GM12878 (cell line): Measurements from ENCODE around the gene EWSR1. TPM values are rescaled to one million over a fixed set of nuclear protein-coding genes. Genes with fewer than 3 reads are reported as not detected.

Experiments used
- ATAC-seq: fragments of 200-7000 bp; cut with Tn5 transposase; 3 replicates; pipeline ENCODE4 v1.9.1; 2020; ENCODE audit warnings: mild to moderate bottlenecking, moderate library complexity
- BruUV-seq: library from RNA; stranded (reverse); fragments of 400-500 nt; replicated peaks from 2 replicates; lab custom pipeline; 2021; lab: Mats Ljungman, UMichigan
- CTCF ChIA-PET: fragments of 300-600 bp; sonication (Branson Sonifier 250); formaldehyde crosslinking; extraction: SDS; loops from one replicate; lab custom pipeline; 2021; ENCODE audit warnings: inconsistent platforms; lab: Yijun Ruan, JAX
- POLR2A ChIA-PET: fragments of 350-600 bp; formaldehyde crosslinking; extraction: SDS; loops from one replicate; lab custom pipeline; 2021; ENCODE audit warnings: inconsistent platforms; lab: Charles Lee
- RAD21 ChIA-PET: fragments of 300-600 bp; sonication (Branson Sonifier 250); formaldehyde crosslinking; loops from one replicate; lab custom pipeline; 2023; ENCODE audit warnings: antibody characterized with exemption; ENCODE audit not compliant: unreplicated experiment; lab: Charles Lee
- SMC1A ChIA-PET: fragments of 300-600 bp; sonication (Branson Sonifier 250); formaldehyde crosslinking; loops from one replicate; lab custom pipeline; 2023; ENCODE audit not compliant: unreplicated experiment, uncharacterized antibody; lab: Charles Lee
- DNase-seq: peaks from one replicate; pipeline ENCODE4 v3.0.0-alpha.2; 2011; ENCODE audit warnings: low read depth, low spot score
- FAIRE-seq: peaks from 3 replicates; lab custom pipeline; 2011; peaks lifted over from hg19 to GRCh38; lab: Jason Lieb, UNC
- H2AFZ ChIP-seq: 2 replicates; pipeline ENCODE4 v1.6.0; 2011; ENCODE audit warnings: low read depth, low read length, control low read depth; ENCODE audit not compliant: control insufficient read depth
- H3K27ac ChIP-seq: 2 replicates; pipeline ENCODE4 v1.5.1; 2011; ENCODE audit warnings: control low read depth; ENCODE audit not compliant: control insufficient read depth, insufficient read depth
- H3K27me3 ChIP-seq, 2 experiments: replicated peaks in 1 of 2; 2 replicates each; pipeline versions ENCODE4 v1.6.0 to v1.6.1; 2011; ENCODE audit warnings: low read length in 1 of 2; ENCODE audit not compliant: control insufficient read depth in 2 of 2, insufficient read depth in 2 of 2
- H3K36me3 ChIP-seq, 2 experiments: 2 replicates each; pipeline ENCODE4 v1.5.1; 2011; ENCODE audit warnings: low read length in 1 of 2; ENCODE audit not compliant: control insufficient read depth in 2 of 2, insufficient read depth in 2 of 2
- H3K4me1 ChIP-seq: 2 replicates; pipeline ENCODE4 v1.6.1; 2011; ENCODE audit warnings: mild to moderate bottlenecking, low read length, moderate library complexity, mixed read lengths; ENCODE audit not compliant: control insufficient read depth, insufficient read depth
- H3K4me2 ChIP-seq: 2 replicates; pipeline ENCODE4 v1.6.0; 2011; ENCODE audit warnings: control low read depth; ENCODE audit not compliant: control insufficient read depth, insufficient read depth
- H3K4me3 ChIP-seq: fragments of 200-600 bp; sonication (generic); 2 replicates; pipeline ENCODE4 v1.5.1; 2016
- H3K79me2 ChIP-seq: 2 replicates; pipeline ENCODE4 v1.6.0; 2011; ENCODE audit warnings: low read length; ENCODE audit not compliant: control insufficient read depth, insufficient read depth
- H3K9ac ChIP-seq: 2 replicates; pipeline ENCODE4 v1.8.0; 2011; ENCODE audit warnings: low read length, control low read depth, mixed read lengths; ENCODE audit not compliant: control insufficient read depth, insufficient read depth
- H3K9me3 ChIP-seq: replicated peaks from 3 replicates; pipeline ENCODE4 v1.5.1; 2011; ENCODE audit warnings: mild to moderate bottlenecking, low read length; ENCODE audit not compliant: control insufficient read depth, insufficient read depth
- H4K20me1 ChIP-seq: 2 replicates; pipeline ENCODE4 v1.6.0; 2011; ENCODE audit not compliant: control insufficient read depth, insufficient read depth
- BCL3 ChIP-seq: IDR thresholded peaks from 2 replicates; pipeline ENCODE4 v1.6.1; 2011; ENCODE audit warnings: borderline replicate concordance, low read depth, mild to moderate bottlenecking, moderate library complexity, low read length; ENCODE audit not compliant: insufficient read depth, poor library complexity, severe bottlenecking
- E2F8 ChIP-seq: fragments of 450-650 bp; IDR thresholded peaks from 2 replicates; pipeline ENCODE4 v1.6.1; 2018; ENCODE audit warnings: mild to moderate bottlenecking, low read depth, moderate library complexity; ENCODE audit not compliant: partially characterized antibody
- E4F1 ChIP-seq: fragments of 450-650 bp; IDR thresholded peaks from 2 replicates; pipeline ENCODE4 v1.6.1; 2018; ENCODE audit warnings: borderline replicate concordance, mild to moderate bottlenecking; ENCODE audit not compliant: partially characterized antibody
- GATAD2B ChIP-seq: fragments of 450-650 bp; conservative IDR thresholded peaks from 2 replicates; pipeline ENCODE4 v1.6.1; 2017; ENCODE audit warnings: low read depth, mild to moderate bottlenecking, moderate library complexity
- KLF5 ChIP-seq: fragments of 450-650 bp; IDR thresholded peaks from 2 replicates; pipeline ENCODE4 v1.6.1; 2014; ENCODE audit warnings: mild to moderate bottlenecking; ENCODE audit not compliant: partially characterized antibody
- PAX5 ChIP-seq: IDR thresholded peaks from 2 replicates; pipeline ENCODE4 v1.6.1; 2011; ENCODE audit warnings: low read depth, low read length, borderline replicate concordance
- TCF7 ChIP-seq: IDR thresholded peaks from 2 replicates; pipeline ENCODE4 v1.6.1; 2014; ENCODE audit warnings: antibody characterized with exemption, borderline replicate concordance
- ZBED1 ChIP-seq: IDR thresholded peaks from 2 replicates; pipeline ENCODE4 v1.6.1; 2016; ENCODE audit warnings: borderline replicate concordance
- WGBS: methylation state at CpG from one replicate; pipeline ENCODE4 v1.1.6; 2016; ENCODE audit warnings: low lambda C conversion rate; ENCODE audit not compliant: insufficient replicate concordance, insufficient coverage; ENCODE audit errors: missing lambda C conversion rate; 5-methylcytosine and 5-hydroxymethylcytosine counted together
- in situ Hi-C: fragments of 300-500 bp; cut with MboI; formaldehyde crosslinking; loops from 9 replicates; pipeline ENCODE4 v1.14.3; 2018; ENCODE audit warnings: mixed read lengths
- intact Hi-C: fragments of 100-400 bp; cut with micrococcal nuclease; formaldehyde crosslinking; loops from one replicate; pipeline ENCODE4 v1.14.2; 2022; ENCODE audit not compliant: unreplicated experiment
- polyA plus RNA-seq, 11 experiments: library from polyadenylated mRNA; depleted of rRNA in 4 of 11; unstranded in 6 of 11; stranded (reverse) in 5 of 11; fragments of >200 nt; fragmentation: Nextera tagmentation in 4 of 11; fragmentation: Illumina TruSeq in 1 of 11; extraction: Ambion mirVana in 4 of 11; extraction: Trizol in 1 of 11; gene quantifications; 1 replicate in 1 of 11; 2 replicates in 10 of 11; pipeline versions ENCODE4 v1.2.1 to v1.2.3, GENCODE V29; 2011 to 2016; ENCODE audit warnings: inconsistent platforms in 2 of 11, missing spikeins in 2 of 11, low read depth in 1 of 11
- total RNA-seq, 4 experiments: library from RNA; depleted of rRNA in 3 of 4; stranded (reverse); fragments of >200 nt in 3 of 4; fragmentation: Illumina TruSeq in 1 of 4; extraction: Trizol in 1 of 4; gene quantifications; 2 replicates each; pipeline versions ENCODE4 v1.2.1 to v1.2.3, GENCODE V29; 2013 to 2021
- TF ChIP-seq, protein P1 (sequence below): fragments of 450-650 bp; formaldehyde crosslinking; IDR thresholded peaks from 2 replicates; pipeline ENCODE4 v1.4.0; 2020; ENCODE audit warnings: mild to moderate bottlenecking, moderate library complexity
- TF ChIP-seq, protein P2 (sequence below): IDR thresholded peaks from 2 replicates; pipeline ENCODE4 v1.6.1; 2011; ENCODE audit warnings: mild to moderate bottlenecking, low read depth, low read length, moderate library complexity; ENCODE audit not compliant: insufficient replicate concordance

The EWSR1 gene
- total and polyA plus RNA-seq, 10 of the 15 experiments (the other 5 are each of a cell fraction or from before 2014, with no cell fraction given) = 130 to 480 (median 356) TPM

GRCh38 chr22:29233277-29233877, 34.7 kb upstream of the EWSR1 start:
- ChIA-PET SMC1A (no interaction called here), CTCF (interaction anchor here (0.7 kb wide), 1 partner anchor 21 kb away, joined by 3 read pairs; no protein-coding TSS in a partner anchor), POLR2A (no interaction called here), RAD21 (interaction anchor here (0.6 kb wide), 1 partner anchor 8 kb away, joined by 3 read pairs; no protein-coding TSS in a partner anchor)
- intact Hi-C loops = no loop called here
- Histone ChIP-seq H3K4me3 (no peak overlapping the region), H3K79me2 (no peaks in the 10 kb centered on the region), H4K20me1 (no peaks in the 10 kb centered on the region), H3K27ac (no peak overlapping the region), H3K9ac (no peak overlapping the region), H3K4me1 (no peaks in the 10 kb centered on the region), H3K36me3 (no peaks in the 10 kb centered on the region), H3K9me3 (peaks cover 2% of the 10 kb centered on the region; the same call in 1 of the 3 replicates), H3K27me3 (no peaks in the 10 kb centered on the region), H3K4me2 (no peak overlapping the region), H2AFZ (no peak overlapping the region)
- ATAC-seq (peak; percentile 8; the same call in 2 of the 3 replicates), DNase-seq (no peak), FAIRE-seq (no peak)
- no TSS peak for BruUV-seq
- WGBS = 100% methylated on average over 1 of the region's 1 CpG
- in situ Hi-C loops = no loop called here
- TF ChIP-seq KLF5 (no peak), ZBED1 (no peak), E4F1 (no peak), E2F8 (no peak), TCF7 (no peak), PAX5 (no peak), GATAD2B (no peak), BCL3 (no peak)
- TF ChIP-seq, protein P1, sequence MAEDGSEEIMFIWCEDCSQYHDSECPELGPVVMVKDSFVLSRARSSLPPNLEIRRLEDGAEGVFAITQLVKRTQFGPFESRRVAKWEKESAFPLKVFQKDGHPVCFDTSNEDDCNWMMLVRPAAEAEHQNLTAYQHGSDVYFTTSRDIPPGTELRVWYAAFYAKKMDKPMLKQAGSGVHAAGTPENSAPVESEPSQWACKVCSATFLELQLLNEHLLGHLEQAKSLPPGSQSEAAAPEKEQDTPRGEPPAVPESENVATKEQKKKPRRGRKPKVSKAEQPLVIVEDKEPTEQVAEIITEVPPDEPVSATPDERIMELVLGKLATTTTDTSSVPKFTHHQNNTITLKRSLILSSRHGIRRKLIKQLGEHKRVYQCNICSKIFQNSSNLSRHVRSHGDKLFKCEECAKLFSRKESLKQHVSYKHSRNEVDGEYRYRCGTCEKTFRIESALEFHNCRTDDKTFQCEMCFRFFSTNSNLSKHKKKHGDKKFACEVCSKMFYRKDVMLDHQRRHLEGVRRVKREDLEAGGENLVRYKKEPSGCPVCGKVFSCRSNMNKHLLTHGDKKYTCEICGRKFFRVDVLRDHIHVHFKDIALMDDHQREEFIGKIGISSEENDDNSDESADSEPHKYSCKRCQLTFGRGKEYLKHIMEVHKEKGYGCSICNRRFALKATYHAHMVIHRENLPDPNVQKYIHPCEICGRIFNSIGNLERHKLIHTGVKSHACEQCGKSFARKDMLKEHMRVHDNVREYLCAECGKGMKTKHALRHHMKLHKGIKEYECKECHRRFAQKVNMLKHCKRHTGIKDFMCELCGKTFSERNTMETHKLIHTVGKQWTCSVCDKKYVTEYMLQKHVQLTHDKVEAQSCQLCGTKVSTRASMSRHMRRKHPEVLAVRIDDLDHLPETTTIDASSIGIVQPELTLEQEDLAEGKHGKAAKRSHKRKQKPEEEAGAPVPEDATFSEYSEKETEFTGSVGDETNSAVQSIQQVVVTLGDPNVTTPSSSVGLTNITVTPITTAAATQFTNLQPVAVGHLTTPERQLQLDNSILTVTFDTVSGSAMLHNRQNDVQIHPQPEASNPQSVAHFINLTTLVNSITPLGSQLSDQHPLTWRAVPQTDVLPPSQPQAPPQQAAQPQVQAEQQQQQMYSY (CRISPR knock-in tag) = no peak
- TF ChIP-seq, protein P2, sequence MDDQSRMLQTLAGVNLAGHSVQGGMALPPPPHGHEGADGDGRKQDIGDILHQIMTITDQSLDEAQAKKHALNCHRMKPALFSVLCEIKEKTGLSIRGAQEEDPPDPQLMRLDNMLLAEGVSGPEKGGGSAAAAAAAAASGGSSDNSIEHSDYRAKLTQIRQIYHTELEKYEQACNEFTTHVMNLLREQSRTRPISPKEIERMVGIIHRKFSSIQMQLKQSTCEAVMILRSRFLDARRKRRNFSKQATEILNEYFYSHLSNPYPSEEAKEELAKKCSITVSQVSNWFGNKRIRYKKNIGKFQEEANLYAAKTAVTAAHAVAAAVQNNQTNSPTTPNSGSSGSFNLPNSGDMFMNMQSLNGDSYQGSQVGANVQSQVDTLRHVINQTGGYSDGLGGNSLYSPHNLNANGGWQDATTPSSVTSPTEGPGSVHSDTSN = no peak
